Effector CD4-positive, alpha-beta T cell (primary cell): Measurements from ENCODE around the gene IGDCC3.
A peak's percentile ranks its signal among the peaks of the same experiment; 100 is the strongest.
"Not testable (repeated sequence)": the region's sequence is repeated elsewhere in the genome, so short reads cannot be mapped to it uniquely, and the experiment has no call there.

ENCODE experiments used
- DNase-seq: peaks from one replicate; pipeline ENCODE4 v3.0.0-alpha.2; 2020

The IGDCC3 gene

GRCh38 chr15:65405791-65406423, 28.1 kb upstream of the IGDCC3 start:
- DNase-seq = no peak

- no peak for DNase-seq
These were observed 26.5 kb upstream of the IGDCC3 start for GRCh38 chr15:65404186-65404872.

- DNase-seq = no peak
These were observed 25.2 kb upstream of the IGDCC3 start for GRCh38 chr15:65402961-65403360.

- DNase-seq = no peak
These were observed 23.9 kb upstream of the IGDCC3 start for GRCh38 chr15:65401611-65402240.

GRCh38 chr15:65400760-65401610, 23.2 kb upstream of the IGDCC3 start:
- DNase-seq = peak; percentile 23

- no peak for DNase-seq
These were observed 22.2 kb upstream of the IGDCC3 start for GRCh38 chr15:65399997-65400396.

GRCh38 chr15:65399001-65399706, 21.4 kb upstream of the IGDCC3 start:
- no peak for DNase-seq

- DNase-seq = not testable (repeated sequence)
These were observed 20.7 kb upstream of the IGDCC3 start for GRCh38 chr15:65398486-65398885.

GRCh38 chr15:65396965-65397317, 19.1 kb upstream of the IGDCC3 start:
- DNase-seq = no peak

- DNase-seq = no peak
These were observed 18.6 kb upstream of the IGDCC3 start for GRCh38 chr15:65396283-65396964.

GRCh38 chr15:65395567-65396202, 17.9 kb upstream of the IGDCC3 start:
- DNase-seq = no peak

- no peak for DNase-seq
These were observed 17.1 kb upstream of the IGDCC3 start for GRCh38 chr15:65394936-65395335.

- no peak for DNase-seq
These were observed 16.5 kb upstream of the IGDCC3 start for GRCh38 chr15:65394280-65394789.

GRCh38 chr15:65393557-65393956, 15.8 kb upstream of the IGDCC3 start:
- no peak for DNase-seq

GRCh38 chr15:65393091-65393490, 15.3 kb upstream of the IGDCC3 start:
- no peak for DNase-seq

- no peak for DNase-seq
These were observed 14.6 kb upstream of the IGDCC3 start for GRCh38 chr15:65392368-65392767.

GRCh38 chr15:65391732-65392131, 13.9 kb upstream of the IGDCC3 start:
- DNase-seq = no peak

- DNase-seq = no peak
These were observed 12.6 kb upstream of the IGDCC3 start for GRCh38 chr15:65390447-65390846.

GRCh38 chr15:65389226-65389625, 11.4 kb upstream of the IGDCC3 start:
- DNase-seq = no peak

- no peak for DNase-seq
These were observed 10.7 kb upstream of the IGDCC3 start for GRCh38 chr15:65388306-65389080.

GRCh38 chr15:65386886-65387285, 9.1 kb upstream of the IGDCC3 start:
- DNase-seq = no peak
